ENCODE results near the gene IQCH. TPM values are rescaled to one million over a fixed set of nuclear protein-coding genes. Genes with fewer than 3 reads are reported as not detected.

Gene IQCH
- total RNA-seq, 4 donors from 2014 or later, result 0.40 to 5.2 (median 1.9) TPM

- Histone ChIP-seq H3K27ac (no peak overlapping the region), H3K9me3 (no peaks in the 10 kb centered on the region), H3K4me1 (no peaks in the 10 kb centered on the region), H3K4me3 (no peak overlapping the region), H3K36me3 (no peaks in the 10 kb centered on the region), H3K27me3 (no peaks in the 10 kb centered on the region)
- TF ChIP-seq EP300 (IDR thresholded peaks at IDR 0.05; ENCODE audit: low read depth), result no peak
- TF ChIP-seq, protein P1, sequence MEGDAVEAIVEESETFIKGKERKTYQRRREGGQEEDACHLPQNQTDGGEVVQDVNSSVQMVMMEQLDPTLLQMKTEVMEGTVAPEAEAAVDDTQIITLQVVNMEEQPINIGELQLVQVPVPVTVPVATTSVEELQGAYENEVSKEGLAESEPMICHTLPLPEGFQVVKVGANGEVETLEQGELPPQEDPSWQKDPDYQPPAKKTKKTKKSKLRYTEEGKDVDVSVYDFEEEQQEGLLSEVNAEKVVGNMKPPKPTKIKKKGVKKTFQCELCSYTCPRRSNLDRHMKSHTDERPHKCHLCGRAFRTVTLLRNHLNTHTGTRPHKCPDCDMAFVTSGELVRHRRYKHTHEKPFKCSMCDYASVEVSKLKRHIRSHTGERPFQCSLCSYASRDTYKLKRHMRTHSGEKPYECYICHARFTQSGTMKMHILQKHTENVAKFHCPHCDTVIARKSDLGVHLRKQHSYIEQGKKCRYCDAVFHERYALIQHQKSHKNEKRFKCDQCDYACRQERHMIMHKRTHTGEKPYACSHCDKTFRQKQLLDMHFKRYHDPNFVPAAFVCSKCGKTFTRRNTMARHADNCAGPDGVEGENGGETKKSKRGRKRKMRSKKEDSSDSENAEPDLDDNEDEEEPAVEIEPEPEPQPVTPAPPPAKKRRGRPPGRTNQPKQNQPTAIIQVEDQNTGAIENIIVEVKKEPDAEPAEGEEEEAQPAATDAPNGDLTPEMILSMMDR (IDR thresholded peaks at IDR 0.05), result no peak
- no peak for TF ChIP-seq POLR2AphosphoS5 (IDR thresholded peaks at IDR 0.05)
- no peak for TF ChIP-seq POLR2A (IDR thresholded peaks at IDR 0.05)
- WGBS, 2 donors (ENCODE audit: low coverage in 1 of 2), result 60 to 88% methylated on average over 2 of the region's 2 CpGs
- no peak for DNase-seq
- in situ Hi-C loops (cut with MboI; ENCODE audit: low pct_ligation_motif_present in 1 of 4, low pct_unique_long_range_greater_than_20kb in 1 of 4, low sequenced_read_pairs in 3 of 4) (no loop called here), intact Hi-C loops (cut with DNase I; ENCODE audit: low total_unique reads) (no loop called here)
These were observed 227.1 kb downstream of the IQCH start for GRCh38 chr15:67481680-67482079.

DNA sequence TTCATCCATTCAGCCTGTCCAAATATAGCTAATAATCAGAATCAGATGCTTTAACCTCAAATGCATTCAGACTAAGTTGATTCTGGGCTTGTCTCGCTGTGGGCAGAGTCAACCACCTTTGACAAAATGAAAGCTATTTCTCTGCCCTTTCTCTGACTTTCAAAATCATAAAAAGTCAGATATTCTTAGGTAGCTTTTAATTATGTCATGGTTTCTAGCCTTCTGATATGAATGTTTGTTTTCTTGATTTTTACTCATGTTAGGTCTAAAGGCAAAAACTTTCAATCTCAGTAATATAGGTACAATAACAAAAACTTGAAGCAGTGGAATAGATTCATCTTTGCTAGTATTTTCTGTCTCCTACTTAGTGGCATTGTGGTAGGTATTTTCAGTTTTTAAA is 241.0 kb downstream of the IQCH start:
- WGBS, 2 donors (ENCODE audit: low coverage in 1 of 2), result 71 to 100% methylated on average over 1 of the region's 1 CpG

GRCh38 chr15:67501177-67501835 is 246.7 kb downstream of the IQCH start:
- intact Hi-C loops (cut with DNase I; ENCODE audit: low total_unique reads), result no loop called here

More for the DNA sequence above, 241.0 kb downstream of the IQCH start:
- no peak for TF ChIP-seq EP300 (IDR thresholded peaks at IDR 0.05; ENCODE audit: low read depth)
- TF ChIP-seq, protein P1 (IDR thresholded peaks at IDR 0.05), result no peak
- no peak for TF ChIP-seq POLR2AphosphoS5 (IDR thresholded peaks at IDR 0.05)
- no peak for TF ChIP-seq POLR2A (IDR thresholded peaks at IDR 0.05)
- intact Hi-C loops (cut with DNase I; ENCODE audit: low total_unique reads), result no loop called here
- no peaks in the 10 kb centered on the region for H3K36me3 ChIP-seq
- H3K9me3 ChIP-seq, result no peaks in the 10 kb centered on the region
- no peak overlapping the region for H3K4me3 ChIP-seq
- DNase-seq, result no peak
- in situ Hi-C loops (cut with MboI; ENCODE audit: low pct_ligation_motif_present in 1 of 4, low pct_unique_long_range_greater_than_20kb in 1 of 4, low sequenced_read_pairs in 3 of 4), result no loop called here
- no peak overlapping the region for H3K27ac ChIP-seq
- no peaks in the 10 kb centered on the region for H3K4me1 ChIP-seq
- H3K27me3 ChIP-seq, result no peaks in the 10 kb centered on the region

DNA sequence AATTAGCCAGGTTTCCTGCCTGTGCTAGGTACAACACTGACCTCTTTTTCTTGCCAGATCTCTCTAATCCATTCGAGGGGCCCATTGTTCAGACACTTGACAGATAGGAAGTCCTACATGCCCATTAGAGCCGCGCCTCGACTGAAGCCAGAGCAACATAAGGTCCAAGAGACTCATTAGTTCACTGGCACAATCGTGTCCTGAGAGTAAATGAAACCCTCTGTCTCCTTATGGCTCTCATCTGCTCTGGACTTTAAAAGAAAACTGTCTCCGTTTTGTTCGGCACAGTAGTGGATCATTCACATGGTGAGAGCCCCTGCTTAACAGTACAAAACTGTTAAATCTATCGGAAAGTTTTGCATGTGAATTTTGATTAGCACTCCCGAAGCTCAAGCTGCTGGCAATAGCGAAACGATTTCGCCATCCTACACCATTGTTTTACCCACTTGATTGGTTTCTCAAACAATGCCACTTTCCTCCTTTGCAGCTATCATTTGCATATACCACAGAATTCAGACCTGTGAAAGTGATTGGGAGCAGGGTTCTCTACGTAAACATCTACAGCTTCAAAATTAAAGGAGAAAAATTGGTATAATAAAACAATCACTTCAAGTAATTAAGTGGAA is 247.4 kb downstream of the IQCH start:
- H3K4me3 ChIP-seq, result no peak overlapping the region
- TF ChIP-seq EP300 (IDR thresholded peaks at IDR 0.05; ENCODE audit: low read depth) (no peak), POLR2A (IDR thresholded peaks at IDR 0.05) (no peak), POLR2AphosphoS5 (IDR thresholded peaks at IDR 0.05) (no peak)
- TF ChIP-seq, protein P1 (IDR thresholded peaks at IDR 0.05), result no peak
- no peaks in the 10 kb centered on the region for H3K4me1 ChIP-seq
- no peak overlapping the region for H3K27ac ChIP-seq
- intact Hi-C loops (cut with DNase I; ENCODE audit: low total_unique reads) (no loop called here), in situ Hi-C loops (cut with MboI; ENCODE audit: low pct_ligation_motif_present in 1 of 4, low pct_unique_long_range_greater_than_20kb in 1 of 4, low sequenced_read_pairs in 3 of 4) (loop anchor here in 1 of 4 donors (10.0 kb wide), 1 partner anchor 333 kb away; no protein-coding TSS in a partner anchor)
- no peaks in the 10 kb centered on the region for H3K27me3 ChIP-seq
- DNase-seq, result no peak
- no peaks in the 10 kb centered on the region for H3K36me3 ChIP-seq
- H3K9me3 ChIP-seq, result no peaks in the 10 kb centered on the region
- WGBS, 2 donors (ENCODE audit: low coverage in 1 of 2), result 72 to 78% methylated on average over 7 to 13 of the region's 13 CpGs

More at GRCh38 chr15:67501177-67501835, 246.7 kb downstream of the IQCH start:
- H3K27me3 ChIP-seq, result no peaks in the 10 kb centered on the region
- in situ Hi-C loops (cut with MboI; ENCODE audit: low pct_ligation_motif_present in 1 of 4, low pct_unique_long_range_greater_than_20kb in 1 of 4, low sequenced_read_pairs in 3 of 4), result loop anchor here in 1 of 4 donors (10.0 kb wide), 1 partner anchor 333 kb away; no protein-coding TSS in a partner anchor
- no peaks in the 10 kb centered on the region for H3K4me1 ChIP-seq
- no peak overlapping the region for H3K27ac ChIP-seq
- no peak for DNase-seq
- TF ChIP-seq EP300 (IDR thresholded peaks at IDR 0.05; ENCODE audit: low read depth), result no peak
- no peak for TF ChIP-seq POLR2AphosphoS5 (IDR thresholded peaks at IDR 0.05)
- TF ChIP-seq POLR2A (IDR thresholded peaks at IDR 0.05), result no peak
- TF ChIP-seq, protein P1 (IDR thresholded peaks at IDR 0.05), result peak in 3 of 5 experiments; percentile 4 to 21 (median 21)
- no peaks in the 10 kb centered on the region for H3K36me3 ChIP-seq
- no peak overlapping the region for H3K4me3 ChIP-seq
- WGBS, 2 donors (ENCODE audit: low coverage in 1 of 2), result 18 to 21% methylated on average over 2 of the region's 2 CpGs
- no peaks in the 10 kb centered on the region for H3K9me3 ChIP-seq

Data from transverse colon (tissue), 4 donors.